HepG2 (cell line): ENCODE results near the gene TRMT1. TPM values are rescaled to one million over a fixed set of nuclear protein-coding genes. Genes with fewer than 3 reads are reported as not detected.
A peak's percentile ranks its signal among the peaks of the same experiment; 100 is the strongest.

ENCODE experiments used
- BCL6 ChIP-seq: IDR thresholded peaks from 2 replicates; pipeline ENCODE4 v1.6.1; 2016; ENCODE audit warnings: missing genetic modification reagents, missing compliant biosample characterization
- DNMT1 ChIP-seq: sonication (generic); formaldehyde crosslinking; IDR thresholded peaks from 2 replicates; pipeline ENCODE4 v1.5.1; 2020; ENCODE audit warnings: mild to moderate bottlenecking, missing genetic modification reagents
- GATAD1 ChIP-seq: IDR thresholded peaks from 2 replicates; pipeline ENCODE4 v1.6.1; 2016; ENCODE audit warnings: missing genetic modification reagents, missing compliant biosample characterization
- HNF1B ChIP-seq: sonication (generic); formaldehyde crosslinking; IDR thresholded peaks from 2 replicates; pipeline ENCODE4 v1.5.1; 2020; ENCODE audit warnings: mild to moderate bottlenecking, moderate library complexity, missing genetic modification reagents
- HNRNPK ChIP-seq: fragments of 200-400 bp; formaldehyde crosslinking; IDR thresholded peaks from 2 replicates; pipeline ENCODE4 v1.6.1; 2018; ENCODE audit warnings: low read length, low read depth, moderate library complexity, mild to moderate bottlenecking; ENCODE audit not compliant: poor library complexity, severe bottlenecking
- NRL ChIP-seq: sonication (generic); formaldehyde crosslinking; IDR thresholded peaks from 2 replicates; pipeline ENCODE4 v1.5.0; 2020; ENCODE audit warnings: missing genetic modification reagents, mild to moderate bottlenecking, moderate library complexity, borderline replicate concordance
- RBFOX2 ChIP-seq: fragments of 200-400 bp; formaldehyde crosslinking; IDR thresholded peaks from 2 replicates; pipeline ENCODE4 v1.6.1; 2017; ENCODE audit warnings: low read depth, mild to moderate bottlenecking, low read length
- RFXANK ChIP-seq: IDR thresholded peaks from 2 replicates; pipeline ENCODE4 v1.6.1; 2016
- SIN3A ChIP-seq: IDR thresholded peaks from 2 replicates; pipeline ENCODE4 v1.6.1; 2011; ENCODE audit warnings: low read depth, mild to moderate bottlenecking, control low read depth, low read length, borderline replicate concordance
- SRY ChIP-seq: sonication (generic); formaldehyde crosslinking; IDR thresholded peaks from 2 replicates; pipeline ENCODE4 v1.8.0; 2022; ENCODE audit warnings: mild to moderate bottlenecking, missing genetic modification reagents
- U2AF2 ChIP-seq: fragments of 200-400 bp; formaldehyde crosslinking; IDR thresholded peaks from 2 replicates; pipeline ENCODE4 v1.6.1; 2017; ENCODE audit warnings: low read depth, mild to moderate bottlenecking, low read length
- ZGPAT ChIP-seq: IDR thresholded peaks from 2 replicates; pipeline ENCODE4 v1.6.1; 2016; ENCODE audit warnings: mild to moderate bottlenecking
- ZMYM4 ChIP-seq: sonication (generic); formaldehyde crosslinking; IDR thresholded peaks from 2 replicates; pipeline ENCODE4 v1.8.1; 2023; ENCODE audit warnings: mild to moderate bottlenecking, missing genetic modification reagents
- ZNF205 ChIP-seq: IDR thresholded peaks from 2 replicates; pipeline ENCODE4 v1.6.1; 2018; ENCODE audit warnings: missing biosample characterization, missing genetic modification reagents
- ZNF230 ChIP-seq: sonication (generic); formaldehyde crosslinking; IDR thresholded peaks from 2 replicates; pipeline ENCODE4 v1.4.0; 2020; ENCODE audit warnings: mild to moderate bottlenecking, missing genetic modification reagents
- ZNF329 ChIP-seq: sonication (generic); formaldehyde crosslinking; IDR thresholded peaks from 2 replicates; pipeline ENCODE4 v1.9.0; 2021; ENCODE audit warnings: low read depth, mild to moderate bottlenecking, missing genetic modification reagents
- ZNF446 ChIP-seq: sonication (generic); formaldehyde crosslinking; IDR thresholded peaks from 2 replicates; pipeline ENCODE4 v1.5.0; 2020; ENCODE audit warnings: mild to moderate bottlenecking, missing genetic modification reagents
- ZNF569 ChIP-seq: sonication (generic); formaldehyde crosslinking; IDR thresholded peaks from 2 replicates; pipeline ENCODE4 v1.5.0; 2020; ENCODE audit warnings: mild to moderate bottlenecking, missing genetic modification reagents, moderate library complexity, borderline replicate concordance
- ZNF597 ChIP-seq: sonication (generic); formaldehyde crosslinking; IDR thresholded peaks from 2 replicates; pipeline ENCODE4 v1.5.0; 2020; ENCODE audit warnings: missing genetic modification reagents
- ZNF678 ChIP-seq: sonication (generic); formaldehyde crosslinking; IDR thresholded peaks from 2 replicates; pipeline ENCODE4 v1.4.0; 2020; ENCODE audit warnings: mild to moderate bottlenecking, missing genetic modification reagents
- ZNF781 ChIP-seq: sonication (generic); formaldehyde crosslinking; IDR thresholded peaks from 2 replicates; pipeline ENCODE4 v1.5.1; 2020; ENCODE audit warnings: borderline replicate concordance, mild to moderate bottlenecking, missing genetic modification reagents; ENCODE audit errors: not compliant biosample characterization
- ZNF839 ChIP-seq: sonication (generic); formaldehyde crosslinking; IDR thresholded peaks from 2 replicates; pipeline ENCODE4 v1.4.0; 2020; ENCODE audit warnings: missing genetic modification reagents, mild to moderate bottlenecking, borderline replicate concordance
- polyA plus RNA-seq, 8 experiments: library from polyadenylated mRNA; depleted of rRNA in 3 of 8; stranded (reverse) in 7 of 8; unstranded in 1 of 8; fragments of >200 nt; fragmentation: Illumina TruSeq in 4 of 8; extraction: Trizol in 4 of 8; gene quantifications; 2 replicates each; pipeline versions ENCODE4 v1.2.1 to v1.2.3, GENCODE V29; 2011 to 2016; ENCODE audit warnings: low read depth in 4 of 8, missing spikeins in 1 of 8, mixed read lengths in 1 of 8; ENCODE audit not compliant: insufficient read depth in 1 of 8
- total RNA-seq, 5 experiments: library from RNA; depleted of rRNA; stranded (reverse); fragments of >200 nt; fragmentation: Illumina TruSeq; extraction: Trizol; gene quantifications; 2 replicates each; pipeline ENCODE4 v1.2.3, GENCODE V29; 2016; ENCODE audit warnings: low read depth in 1 of 5
- TF ChIP-seq, protein P1 (sequence below): sonication (generic); formaldehyde crosslinking; IDR thresholded peaks from 2 replicates; pipeline ENCODE4 v1.4.0; 2020; ENCODE audit warnings: missing genetic modification reagents

Gene TRMT1
- total and polyA plus RNA-seq, 2 of the 13 experiments (the other 11 are each of a cell fraction or from before 2014, with no cell fraction given) = 35.5 to 44.1 TPM

DNA sequence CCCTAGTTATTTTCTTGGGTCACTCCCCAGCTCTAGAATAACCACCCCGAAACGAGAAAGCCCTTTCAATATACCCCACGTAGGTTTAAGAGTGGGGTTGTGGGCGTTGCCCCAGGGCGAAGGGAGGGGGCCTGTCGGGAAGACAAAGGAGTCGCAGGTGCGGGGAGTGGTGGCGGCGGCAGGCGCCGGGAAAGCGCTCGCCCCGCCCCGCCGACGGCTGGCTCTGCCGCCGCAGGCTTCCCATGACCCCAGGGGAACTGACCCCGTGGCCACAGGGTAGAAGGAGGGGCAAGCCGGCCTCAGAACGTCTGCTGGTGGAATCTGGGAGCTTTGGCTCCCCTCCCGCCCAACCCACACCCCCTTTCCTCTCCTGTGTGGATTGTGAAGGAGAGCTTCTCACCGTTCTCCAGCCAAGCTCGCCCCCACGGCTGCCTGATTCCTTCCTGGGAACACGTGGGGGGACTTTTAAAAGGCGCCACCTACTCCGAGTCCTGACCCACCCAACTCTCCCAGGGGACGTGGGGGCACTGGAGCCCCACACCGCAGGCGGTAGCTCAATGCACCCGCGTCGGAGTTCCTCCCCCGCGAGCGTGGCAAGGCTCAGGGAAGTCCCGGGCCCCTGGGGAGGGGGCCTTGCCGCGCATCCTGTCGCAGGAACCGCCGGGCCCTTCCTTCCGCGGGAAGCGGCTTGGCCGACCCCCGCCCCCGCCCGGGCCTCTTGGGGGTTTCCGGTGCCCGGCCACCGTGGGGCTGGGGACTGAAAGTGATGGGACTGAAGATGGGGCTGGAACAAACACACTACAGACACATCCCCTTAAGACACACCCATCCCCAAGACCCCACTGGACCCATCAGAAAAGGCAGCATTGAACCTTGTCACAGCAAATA is 39.2 kb upstream of the TRMT1 start (continued):
- TF ChIP-seq, protein P1, sequence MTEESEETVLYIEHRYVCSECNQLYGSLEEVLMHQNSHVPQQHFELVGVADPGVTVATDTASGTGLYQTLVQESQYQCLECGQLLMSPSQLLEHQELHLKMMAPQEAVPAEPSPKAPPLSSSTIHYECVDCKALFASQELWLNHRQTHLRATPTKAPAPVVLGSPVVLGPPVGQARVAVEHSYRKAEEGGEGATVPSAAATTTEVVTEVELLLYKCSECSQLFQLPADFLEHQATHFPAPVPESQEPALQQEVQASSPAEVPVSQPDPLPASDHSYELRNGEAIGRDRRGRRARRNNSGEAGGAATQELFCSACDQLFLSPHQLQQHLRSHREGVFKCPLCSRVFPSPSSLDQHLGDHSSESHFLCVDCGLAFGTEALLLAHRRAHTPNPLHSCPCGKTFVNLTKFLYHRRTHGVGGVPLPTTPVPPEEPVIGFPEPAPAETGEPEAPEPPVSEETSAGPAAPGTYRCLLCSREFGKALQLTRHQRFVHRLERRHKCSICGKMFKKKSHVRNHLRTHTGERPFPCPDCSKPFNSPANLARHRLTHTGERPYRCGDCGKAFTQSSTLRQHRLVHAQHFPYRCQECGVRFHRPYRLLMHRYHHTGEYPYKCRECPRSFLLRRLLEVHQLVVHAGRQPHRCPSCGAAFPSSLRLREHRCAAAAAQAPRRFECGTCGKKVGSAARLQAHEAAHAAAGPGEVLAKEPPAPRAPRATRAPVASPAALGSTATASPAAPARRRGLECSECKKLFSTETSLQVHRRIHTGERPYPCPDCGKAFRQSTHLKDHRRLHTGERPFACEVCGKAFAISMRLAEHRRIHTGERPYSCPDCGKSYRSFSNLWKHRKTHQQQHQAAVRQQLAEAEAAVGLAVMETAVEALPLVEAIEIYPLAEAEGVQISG (CRISPR knock-in tag) = peak; percentile 12; the same call in 1 of the 2 replicates
- TF ChIP-seq ZNF446 (no peak), SIN3A (no peak; the same call in 1 of the 2 replicates), DNMT1 (CRISPR knock-in tag) (no peak), HNRNPK (peak; percentile 46), ZNF569 (no peak), BCL6 (peak; percentile 46), HNF1B (CRISPR knock-in tag) (no peak), ZNF597 (CRISPR knock-in tag) (no peak), GATAD1 (CRISPR knock-in tag) (0 out of 2 replicates have a peak, but pooled peaks have one; percentile 7), ZNF230 (CRISPR knock-in tag) (no peak), U2AF2 (no peak), ZNF678 (CRISPR knock-in tag) (no peak), ZNF329 (CRISPR knock-in tag) (no peak), ZGPAT (peak; percentile 43; the same call in 1 of the 2 replicates), RFXANK (CRISPR knock-in tag) (no peak), RBFOX2 (peak; percentile 82), ZNF781 (no peak), NRL (CRISPR knock-in tag) (no peak; the same call in 1 of the 2 replicates), ZNF205 (CRISPR knock-in tag) (no peak), ZMYM4 (CRISPR knock-in tag) (no peak), ZNF839 (CRISPR knock-in tag) (no peak), SRY (no peak; the same call in 1 of the 2 replicates)
